HFF-Myc (cell line): ENCODE results near the gene UBE2R2.

ENCODE experiments used
- DNase-seq: peaks from one replicate; pipeline ENCODE4 v3.0.0-alpha.2; 2011; ENCODE audit warnings: low read depth; ENCODE audit errors: extremely low read depth
- H3K4me3 ChIP-seq: replicated peaks from 2 replicates; pipeline ENCODE4 v1.5.1; 2011; ENCODE audit warnings: low read depth, mild to moderate bottlenecking, control low read depth, low read length
- TF ChIP-seq, protein P1 (sequence below): IDR thresholded peaks from 2 replicates; pipeline ENCODE4 v1.5.1; 2012; ENCODE audit warnings: mild to moderate bottlenecking, low read depth, low read length, control low read depth; ENCODE audit errors: missing control alignments

The UBE2R2 gene

DNA sequence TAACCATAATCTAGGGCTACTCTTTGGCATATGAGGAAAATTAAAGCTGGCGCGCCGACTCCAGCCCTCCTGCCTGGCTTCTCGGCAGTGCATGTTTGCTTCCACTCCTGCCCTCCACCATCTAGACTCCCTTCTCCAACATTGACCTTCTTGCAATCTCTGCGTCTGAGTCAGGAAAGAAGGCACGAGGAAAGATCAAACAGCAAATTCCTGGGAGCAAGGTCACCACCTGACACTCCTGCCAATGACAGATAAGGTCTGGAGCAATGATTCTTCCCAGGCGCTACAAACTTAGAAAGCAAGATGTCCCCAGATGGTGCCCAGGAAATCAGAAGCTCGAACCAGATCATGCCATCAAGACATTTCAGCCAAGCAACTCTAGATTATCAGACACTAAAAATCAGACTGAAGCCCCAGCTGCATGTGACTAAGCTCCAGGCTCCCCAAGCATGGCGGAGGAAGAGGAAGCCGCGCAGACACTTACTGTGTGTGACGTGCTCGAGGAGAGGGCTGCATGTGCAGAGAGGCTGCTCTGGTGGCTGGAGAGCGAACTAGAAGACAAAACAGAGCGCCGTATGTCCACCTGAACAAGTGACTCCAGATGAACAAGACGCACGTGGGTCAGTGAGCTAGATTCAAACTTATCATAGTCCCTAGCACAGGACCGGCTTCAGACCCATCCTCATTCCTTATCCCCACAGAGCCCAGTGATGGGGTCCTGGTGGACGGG lies 115.3 kb downstream of the UBE2R2 start:
- no peak overlapping the region for H3K4me3 ChIP-seq
- TF ChIP-seq, protein P1, sequence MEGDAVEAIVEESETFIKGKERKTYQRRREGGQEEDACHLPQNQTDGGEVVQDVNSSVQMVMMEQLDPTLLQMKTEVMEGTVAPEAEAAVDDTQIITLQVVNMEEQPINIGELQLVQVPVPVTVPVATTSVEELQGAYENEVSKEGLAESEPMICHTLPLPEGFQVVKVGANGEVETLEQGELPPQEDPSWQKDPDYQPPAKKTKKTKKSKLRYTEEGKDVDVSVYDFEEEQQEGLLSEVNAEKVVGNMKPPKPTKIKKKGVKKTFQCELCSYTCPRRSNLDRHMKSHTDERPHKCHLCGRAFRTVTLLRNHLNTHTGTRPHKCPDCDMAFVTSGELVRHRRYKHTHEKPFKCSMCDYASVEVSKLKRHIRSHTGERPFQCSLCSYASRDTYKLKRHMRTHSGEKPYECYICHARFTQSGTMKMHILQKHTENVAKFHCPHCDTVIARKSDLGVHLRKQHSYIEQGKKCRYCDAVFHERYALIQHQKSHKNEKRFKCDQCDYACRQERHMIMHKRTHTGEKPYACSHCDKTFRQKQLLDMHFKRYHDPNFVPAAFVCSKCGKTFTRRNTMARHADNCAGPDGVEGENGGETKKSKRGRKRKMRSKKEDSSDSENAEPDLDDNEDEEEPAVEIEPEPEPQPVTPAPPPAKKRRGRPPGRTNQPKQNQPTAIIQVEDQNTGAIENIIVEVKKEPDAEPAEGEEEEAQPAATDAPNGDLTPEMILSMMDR, result no peak
- DNase-seq, result no peak

- H3K4me3 ChIP-seq, result no peak overlapping the region
- TF ChIP-seq, protein P1, result no peak
- no peak for DNase-seq
Measured at GRCh38 chr9:33934188-33934878, 117.4 kb downstream of the UBE2R2 start.

DNA sequence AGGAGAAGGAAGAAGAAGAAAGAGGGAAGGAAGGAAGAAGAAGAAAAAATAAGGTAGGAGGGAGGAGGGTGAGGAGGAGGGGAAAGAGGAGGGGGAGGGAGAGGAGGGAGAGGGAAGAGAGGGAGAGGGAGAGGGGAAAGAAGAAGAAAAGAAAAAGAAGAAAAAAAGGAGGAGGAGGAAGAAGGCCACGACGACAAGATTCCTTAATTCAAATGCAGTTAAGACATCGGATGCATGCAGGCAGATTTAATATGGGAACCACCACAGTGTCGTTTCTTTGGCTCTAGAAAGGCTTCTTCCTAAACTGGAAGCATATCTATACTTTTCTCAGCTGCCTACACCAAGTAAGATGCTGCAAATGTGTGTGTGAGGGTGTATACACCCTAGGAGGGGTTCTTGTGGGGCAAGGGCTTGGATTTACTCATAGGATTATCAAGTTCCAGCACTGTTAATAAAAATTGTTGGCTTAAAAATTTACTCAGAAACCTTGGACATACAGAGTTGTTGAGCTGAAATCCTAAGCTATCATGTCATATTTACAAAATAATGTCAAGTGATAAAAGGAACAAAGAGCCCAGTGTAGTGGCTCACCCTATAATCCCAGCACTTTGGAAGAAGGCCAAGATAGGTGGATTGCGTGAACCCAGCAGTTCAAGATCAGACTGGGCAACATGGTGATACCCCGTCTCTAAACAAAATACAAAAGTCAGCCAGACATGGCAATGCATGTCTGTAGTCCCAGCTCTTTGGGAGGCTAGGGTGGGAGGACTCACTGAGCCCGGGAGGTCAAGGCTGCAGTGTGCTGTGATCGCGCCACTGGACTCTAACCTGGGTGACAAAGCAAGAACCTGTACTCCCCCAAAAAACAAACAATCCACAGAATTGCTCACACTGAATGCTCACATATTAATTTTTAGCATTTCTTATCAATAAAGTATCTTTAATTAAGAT lies 123.2 kb downstream of the UBE2R2 start:
- H3K4me3 ChIP-seq, result no peak overlapping the region
- TF ChIP-seq, protein P1, result no peak
- no peak for DNase-seq

DNA sequence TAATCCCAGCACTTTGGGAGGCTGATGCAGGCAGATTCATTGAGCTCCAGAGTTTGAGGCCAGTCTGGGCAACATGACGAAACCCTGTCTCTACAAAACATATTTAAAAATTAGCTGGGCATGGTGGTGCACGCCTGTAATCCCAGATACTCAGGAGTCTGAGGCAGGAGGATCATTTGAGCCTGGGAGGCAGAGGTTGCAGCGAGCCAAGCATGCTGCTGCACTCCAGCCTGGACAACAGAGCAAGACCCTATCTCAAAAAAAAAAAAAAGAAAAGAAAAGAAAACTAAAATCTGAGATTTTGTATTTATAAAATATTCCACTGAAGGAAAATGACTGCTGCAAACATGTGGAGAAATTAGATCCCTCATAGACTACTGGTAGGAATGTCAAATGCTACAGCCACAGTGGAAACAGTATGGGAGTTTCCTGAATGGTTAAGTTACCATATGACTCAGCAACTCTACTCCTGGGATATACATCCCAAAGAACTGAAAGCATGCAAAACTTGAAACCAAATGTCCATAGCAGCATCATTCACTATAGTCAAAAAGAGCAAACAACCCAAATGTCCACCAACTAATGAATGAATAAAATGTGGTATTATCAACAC lies 125.6 kb downstream of the UBE2R2 start:
- TF ChIP-seq, protein P1, result peak; percentile 39
- DNase-seq, result peak; percentile 75
- no peak overlapping the region for H3K4me3 ChIP-seq

GRCh38 chr9:33943389-33943788 lies 126.4 kb downstream of the UBE2R2 start:
- DNase-seq, result no peak
- no peak overlapping the region for H3K4me3 ChIP-seq
- TF ChIP-seq, protein P1, result no peak

DNA sequence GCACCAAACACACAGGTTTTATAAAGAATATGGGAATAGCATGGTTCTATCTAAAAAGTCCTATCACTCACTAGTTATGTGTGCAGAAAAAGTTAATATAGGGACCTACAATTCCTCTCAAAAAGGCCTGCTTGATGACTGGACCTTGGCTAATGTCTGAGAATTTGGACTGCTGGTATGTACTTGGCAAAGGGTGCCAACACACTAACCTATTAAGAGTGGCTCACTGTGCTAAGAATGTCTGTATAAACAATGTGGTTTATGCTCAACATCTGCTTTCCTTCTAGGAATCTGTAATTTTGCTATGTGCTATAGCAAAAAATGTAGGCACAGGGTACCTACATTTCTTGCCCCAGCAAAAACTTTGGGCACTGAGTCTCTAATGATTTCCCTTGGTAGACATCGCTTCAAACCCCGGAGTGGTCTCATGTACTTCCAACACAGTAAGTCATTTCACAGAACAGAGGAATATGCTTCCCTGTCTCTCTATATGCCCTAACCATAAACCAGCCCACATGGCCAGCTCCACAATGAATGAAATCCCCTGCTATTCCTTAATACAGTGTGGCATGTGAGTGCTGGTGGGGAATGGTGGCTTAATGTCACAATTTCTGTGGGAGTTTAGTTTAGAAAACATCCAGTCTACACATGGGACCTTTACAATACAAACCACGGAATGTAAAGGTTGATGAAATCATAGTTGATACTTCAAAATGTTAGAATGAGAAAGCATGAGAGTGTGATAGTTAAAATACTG lies 130.0 kb downstream of the UBE2R2 start:
- TF ChIP-seq, protein P1, result no peak
- DNase-seq, result peak; percentile 77
- H3K4me3 ChIP-seq, result no peak overlapping the region
